Activated CD4-positive, alpha-beta memory T cell treated with anti-CD3 and anti-CD28 coated beads, Interleukin-2, amount 10 ng/mL, durations not matched to agents 7 days and 5 days (primary cell): ENCODE data around the gene DNAJB8. TPM values are rescaled to one million over a fixed set of nuclear protein-coding genes. Genes with fewer than 3 reads are reported as not detected.

ENCODE experiments used
- CTCF ChIA-PET: fragments of 350-600 bp; sonication (Branson Sonifier 250); formaldehyde crosslinking; loops from one replicate; lab custom pipeline; 2021; ENCODE audit warnings: antibody characterized with exemption, inconsistent platforms; lab: Charles Lee
- POLR2A ChIA-PET: fragments of 350-600 bp; sonication (Branson Sonifier 250); formaldehyde crosslinking; loops from one replicate; lab custom pipeline; 2021; ENCODE audit warnings: antibody characterized with exemption; lab: Charles Lee
- DNase-seq: peaks from one replicate; pipeline ENCODE4 v3.0.0-alpha.2; 2020
- H3K27ac Mint-ChIP-seq: one replicate; pipeline ENCODE4 v1.8.0; 2021; ENCODE audit warnings: mild to moderate bottlenecking, mixed read lengths
- H3K27me3 Mint-ChIP-seq: one replicate; pipeline ENCODE4 v1.8.0; 2021; ENCODE audit warnings: mixed read lengths
- H3K36me3 Mint-ChIP-seq: one replicate; pipeline ENCODE4 v1.8.0; 2021; ENCODE audit warnings: low read depth, mixed read lengths
- H3K4me1 Mint-ChIP-seq: one replicate; pipeline ENCODE4 v1.8.0; 2021; ENCODE audit warnings: mixed read lengths
- H3K4me3 Mint-ChIP-seq: one replicate; pipeline ENCODE4 v1.8.0; 2021; ENCODE audit warnings: mild to moderate bottlenecking, mixed read lengths
- H3K9me3 Mint-ChIP-seq: one replicate; pipeline ENCODE4 v1.8.0; 2021; ENCODE audit warnings: mixed read lengths
- total RNA-seq, 2 experiments: library from RNA; stranded (reverse); gene quantifications; one replicate each; pipeline ENCODE4 v1.2.3, GENCODE V29; 2021

DNAJB8 gene
- total RNA-seq, 2 experiments from 2014 or later, result not detected

DNA sequence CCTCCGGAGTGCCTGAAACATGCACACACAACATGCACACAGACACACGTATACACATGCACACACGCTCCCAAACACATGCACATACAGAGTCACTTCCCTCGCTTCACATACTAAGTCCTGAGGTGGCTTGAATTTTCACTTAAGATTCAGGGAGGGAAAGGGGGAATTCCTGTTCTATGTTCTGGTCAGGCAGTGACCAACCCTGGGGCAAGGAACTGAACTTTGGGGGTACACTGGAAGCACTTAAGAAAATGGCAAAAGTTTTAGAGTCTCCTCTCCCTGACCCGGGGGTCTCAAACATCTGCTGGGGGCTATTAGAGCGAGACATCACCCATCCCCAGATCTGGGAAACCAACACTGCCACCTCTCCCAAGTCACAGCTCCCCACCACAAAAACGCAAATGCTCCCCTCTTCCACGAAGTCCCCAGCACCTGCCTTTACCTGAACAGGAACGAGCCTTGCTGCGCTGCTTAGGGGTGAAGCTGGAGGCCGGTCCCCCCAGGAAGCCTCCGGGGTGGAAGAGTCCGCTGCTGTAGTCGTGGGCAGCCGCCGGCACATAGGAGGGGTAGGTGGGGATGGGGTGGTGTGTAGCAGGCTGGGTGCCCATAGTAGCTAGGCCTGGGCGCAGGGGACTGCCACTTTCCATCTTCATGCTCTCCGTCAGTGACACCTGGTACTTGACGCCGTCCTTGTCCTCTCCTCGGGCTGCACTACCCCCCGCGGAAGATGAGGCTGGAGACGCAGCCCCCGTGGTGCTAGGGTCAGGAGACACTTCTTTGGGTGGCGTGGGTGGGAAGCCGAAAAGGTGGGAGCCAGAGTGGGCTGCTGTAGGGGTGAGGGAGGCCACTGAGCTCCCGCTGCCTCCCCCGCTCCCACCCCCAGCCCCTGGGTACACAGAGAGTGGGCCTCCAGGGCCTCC is 18.9 kb upstream of the DNAJB8 start:
- H3K27me3 Mint-ChIP-seq, result peaks cover 71% of the 10 kb centered on the region
- H3K4me3 Mint-ChIP-seq, result no peak overlapping the region
- peaks cover 24% of the 10 kb centered on the region for H3K4me1 Mint-ChIP-seq
- H3K27ac Mint-ChIP-seq, result no peak overlapping the region
- POLR2A ChIA-PET, result interaction anchor here (1.9 kb wide), 1 partner anchor 9 kb away, joined by 5 read pairs; no protein-coding TSS in a partner anchor
- CTCF ChIA-PET, result no interaction called here
- no peaks in the 10 kb centered on the region for H3K36me3 Mint-ChIP-seq
- no peaks in the 10 kb centered on the region for H3K9me3 Mint-ChIP-seq
- DNase-seq, result no peak

DNA sequence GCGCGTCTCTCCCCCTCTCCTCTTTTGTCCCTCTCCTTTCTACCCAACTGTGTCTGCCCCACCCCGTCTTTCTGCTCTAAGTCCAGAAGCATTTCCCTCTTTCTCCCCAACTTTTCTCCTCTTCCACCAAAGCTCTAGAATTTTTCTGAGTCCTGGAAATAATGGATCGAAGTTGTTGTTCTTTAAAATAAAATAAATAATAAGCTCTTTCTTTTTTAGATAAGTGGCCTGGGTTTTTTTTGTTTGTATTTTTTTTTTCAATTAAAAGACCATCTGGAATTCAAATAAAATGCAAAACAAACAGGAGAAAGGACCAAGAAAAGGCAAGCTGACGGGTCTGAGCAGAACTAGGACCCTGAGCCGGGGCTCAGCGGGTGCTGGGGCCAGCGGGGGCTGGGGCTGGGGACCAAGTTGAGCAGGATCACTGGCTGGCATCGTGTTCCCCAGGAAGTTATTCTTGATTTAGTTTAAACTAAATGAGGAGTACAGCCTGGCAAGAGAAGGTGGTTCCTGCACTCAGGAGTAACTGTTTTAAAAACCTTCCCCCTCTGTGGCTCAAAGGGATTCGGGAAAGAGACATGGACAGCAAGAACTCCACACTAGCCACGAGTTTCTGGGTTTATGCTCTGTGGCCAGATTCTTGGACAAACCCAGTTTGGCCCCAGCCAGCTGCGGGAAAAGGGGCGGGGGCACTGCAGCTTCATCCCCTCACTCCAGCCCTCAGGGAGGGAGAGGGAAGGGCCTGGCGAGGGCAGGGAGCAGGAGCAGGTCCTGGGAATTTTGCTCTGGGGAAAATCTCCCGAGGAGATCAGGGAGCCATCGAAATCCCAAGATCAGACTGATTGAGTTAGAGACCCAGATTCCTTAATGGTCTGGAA is 18.0 kb upstream of the DNAJB8 start:
- CTCF ChIA-PET, result no interaction called here
- Mint-ChIP-seq H3K9me3 (no peaks in the 10 kb centered on the region), H3K4me3 (no peak overlapping the region), H3K27ac (no peak overlapping the region), H3K4me1 (peaks cover 19% of the 10 kb centered on the region), H3K27me3 (peaks cover 66% of the 10 kb centered on the region), H3K36me3 (no peaks in the 10 kb centered on the region)
- POLR2A ChIA-PET, result interaction anchor here (1.0 to 1.9 kb wide), 2 partner anchors 9 to 13 kb away, joined by 3 to 5 read pairs; no protein-coding TSS in a partner anchor
- no peak for DNase-seq

DNA sequence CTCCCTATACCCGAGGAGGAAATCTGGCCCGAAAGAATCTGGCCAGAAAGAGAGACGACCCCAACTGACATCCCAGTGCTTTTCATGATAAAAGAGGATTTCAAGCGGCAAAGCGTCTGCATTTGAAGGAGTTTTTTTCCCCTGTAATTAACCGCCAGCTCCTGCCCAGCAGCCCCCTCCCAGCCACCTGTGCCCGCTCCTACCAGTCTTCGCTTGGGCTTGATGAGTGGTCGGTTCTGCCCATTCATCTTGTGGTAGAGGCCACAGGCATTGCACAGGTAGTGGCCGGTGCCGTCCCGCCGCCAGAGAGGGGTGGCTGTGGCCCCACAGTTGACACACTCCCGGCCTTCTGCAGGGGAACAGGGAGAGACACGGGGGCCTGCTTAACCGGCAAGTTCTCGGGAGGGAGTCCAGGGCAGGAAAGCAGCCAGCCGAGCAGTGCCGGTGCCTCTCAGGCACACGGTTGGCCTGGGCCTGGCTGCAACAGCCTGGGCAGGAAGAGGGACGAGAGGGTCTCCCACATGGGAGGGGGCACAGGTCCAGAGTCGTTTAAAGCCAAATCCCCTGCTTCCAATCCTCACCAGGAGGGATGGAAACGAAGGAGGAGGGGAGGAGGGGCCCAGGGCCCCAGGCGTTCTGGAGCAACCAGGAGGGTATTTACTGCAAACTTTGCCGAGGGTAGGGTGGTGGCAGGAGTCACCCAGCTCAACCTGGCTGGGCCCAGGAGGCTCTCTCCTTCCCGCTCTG is 17.1 kb upstream of the DNAJB8 start:
- ChIA-PET POLR2A (interaction anchor here (1.0 to 1.9 kb wide), 2 partner anchors 8 to 13 kb away, joined by 3 to 5 read pairs; no protein-coding TSS in a partner anchor), CTCF (no interaction called here)
- Mint-ChIP-seq H3K36me3 (no peaks in the 10 kb centered on the region), H3K4me1 (peaks cover 18% of the 10 kb centered on the region), H3K27ac (no peak overlapping the region), H3K4me3 (no peak overlapping the region), H3K27me3 (peaks cover 67% of the 10 kb centered on the region), H3K9me3 (no peaks in the 10 kb centered on the region)
- DNase-seq, result no peak

DNA sequence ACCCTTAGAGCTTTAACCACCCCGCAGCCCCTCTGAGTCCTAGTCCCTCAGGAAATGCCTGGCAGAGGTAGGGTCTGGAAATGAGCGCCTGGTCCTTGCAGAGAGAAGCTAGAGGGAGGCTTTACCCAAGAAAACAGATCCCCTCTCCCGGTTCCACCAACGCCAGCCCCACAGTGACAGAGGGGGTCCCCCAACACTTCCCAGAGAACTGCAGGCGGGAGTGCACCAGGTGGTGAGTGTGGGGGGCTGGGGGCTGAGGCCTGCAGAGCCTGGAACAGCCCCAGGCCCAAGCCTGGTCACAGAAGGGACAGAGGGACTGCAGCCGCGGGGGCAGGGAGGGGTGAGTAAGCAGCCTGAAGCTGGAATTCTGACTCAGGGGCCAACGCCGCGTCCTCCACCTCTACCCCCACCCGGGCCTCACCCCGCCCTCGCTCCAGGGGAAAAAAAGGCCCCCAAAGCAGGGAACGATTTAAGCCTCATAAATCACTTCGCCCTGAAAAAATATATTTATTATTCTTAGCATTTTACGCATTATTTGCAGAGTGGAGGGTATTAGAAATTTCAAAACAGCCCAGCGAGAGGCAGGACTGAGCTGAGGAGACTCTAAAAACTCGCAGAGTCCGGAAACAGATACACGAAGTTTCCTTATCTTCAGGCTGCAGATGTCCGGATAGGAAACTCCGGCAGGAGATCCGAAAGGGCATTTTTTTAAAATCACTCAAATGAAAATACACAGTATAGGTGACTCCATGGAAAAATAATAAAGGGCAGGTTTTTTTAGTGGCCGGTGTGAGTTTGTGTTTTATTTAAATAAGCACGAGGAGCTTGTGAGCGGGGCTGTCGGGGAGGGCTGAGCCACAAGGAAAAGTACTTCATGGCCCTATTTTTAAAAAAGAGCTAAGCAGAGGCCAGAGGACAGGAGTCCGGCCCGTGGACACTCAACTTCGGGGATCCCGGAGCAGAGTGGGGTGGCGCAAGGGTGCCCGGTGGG is 16.3 kb upstream of the DNAJB8 start:
- H3K9me3 Mint-ChIP-seq, result no peaks in the 10 kb centered on the region
- H3K36me3 Mint-ChIP-seq, result no peaks in the 10 kb centered on the region
- H3K4me3 Mint-ChIP-seq, result no peak overlapping the region
- H3K27ac Mint-ChIP-seq, result no peak overlapping the region
- CTCF ChIA-PET, result no interaction called here
- POLR2A ChIA-PET, result no interaction called here
- no peak for DNase-seq
- H3K27me3 Mint-ChIP-seq, result peaks cover 70% of the 10 kb centered on the region
- peaks cover 15% of the 10 kb centered on the region for H3K4me1 Mint-ChIP-seq

DNA sequence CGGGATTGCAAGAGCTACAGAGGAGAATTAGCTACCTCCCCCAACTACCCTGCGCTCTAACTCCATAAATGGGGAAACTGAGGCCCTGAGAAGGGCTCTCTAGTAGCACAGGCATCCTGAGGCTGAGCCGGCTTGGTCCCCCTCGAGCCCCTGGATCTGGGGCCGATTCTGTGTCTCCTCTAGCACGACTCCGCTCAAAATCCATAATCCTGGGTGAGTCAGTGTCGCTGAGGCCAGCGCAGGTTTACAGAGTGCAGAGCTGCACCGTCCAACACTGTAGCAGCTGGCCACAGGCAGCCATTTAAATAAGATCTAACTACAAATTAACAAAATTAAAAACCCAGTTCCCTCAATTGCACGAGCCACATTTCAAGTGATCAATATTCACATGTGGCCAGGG is 15.5 kb upstream of the DNAJB8 start:
- Mint-ChIP-seq H3K9me3 (no peaks in the 10 kb centered on the region), H3K36me3 (no peaks in the 10 kb centered on the region), H3K27me3 (peaks cover 70% of the 10 kb centered on the region), H3K4me3 (no peak overlapping the region), H3K27ac (no peak overlapping the region), H3K4me1 (peaks cover 12% of the 10 kb centered on the region)
- no peak for DNase-seq
- CTCF ChIA-PET, result no interaction called here
- POLR2A ChIA-PET, result no interaction called here

DNA sequence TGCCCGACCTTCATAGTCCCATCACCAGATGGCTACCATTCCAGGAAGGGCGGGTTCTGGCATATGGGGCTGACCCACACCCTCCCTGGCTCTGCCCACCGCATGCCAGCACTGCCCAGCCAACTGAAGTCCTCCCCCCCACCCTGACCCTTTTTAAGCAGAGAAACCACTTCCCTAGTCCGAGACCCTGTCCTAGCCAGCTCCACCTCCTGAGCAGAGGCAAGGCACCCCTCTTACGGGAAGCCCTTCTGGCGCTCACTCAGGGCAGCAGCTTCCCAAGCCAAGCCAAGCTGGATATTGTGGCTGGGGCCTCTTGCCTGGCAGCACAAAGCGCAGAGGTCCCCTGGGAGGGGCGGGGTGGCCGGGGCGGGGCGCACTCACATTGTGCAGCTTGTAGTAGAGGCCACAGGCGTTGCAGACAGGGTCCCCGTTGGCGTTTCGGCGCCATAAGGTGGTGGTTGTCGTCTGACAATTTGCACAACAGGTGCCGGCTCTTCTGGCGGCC is 14.8 kb upstream of the DNAJB8 start:
- DNase-seq, result no peak
- H3K27ac Mint-ChIP-seq, result no peak overlapping the region
- CTCF ChIA-PET, result no interaction called here
- H3K27me3 Mint-ChIP-seq, result peaks cover 64% of the 10 kb centered on the region
- no peaks in the 10 kb centered on the region for H3K9me3 Mint-ChIP-seq
- H3K4me1 Mint-ChIP-seq, result peaks cover 10% of the 10 kb centered on the region
- POLR2A ChIA-PET, result no interaction called here
- no peak overlapping the region for H3K4me3 Mint-ChIP-seq
- H3K36me3 Mint-ChIP-seq, result no peaks in the 10 kb centered on the region

DNA sequence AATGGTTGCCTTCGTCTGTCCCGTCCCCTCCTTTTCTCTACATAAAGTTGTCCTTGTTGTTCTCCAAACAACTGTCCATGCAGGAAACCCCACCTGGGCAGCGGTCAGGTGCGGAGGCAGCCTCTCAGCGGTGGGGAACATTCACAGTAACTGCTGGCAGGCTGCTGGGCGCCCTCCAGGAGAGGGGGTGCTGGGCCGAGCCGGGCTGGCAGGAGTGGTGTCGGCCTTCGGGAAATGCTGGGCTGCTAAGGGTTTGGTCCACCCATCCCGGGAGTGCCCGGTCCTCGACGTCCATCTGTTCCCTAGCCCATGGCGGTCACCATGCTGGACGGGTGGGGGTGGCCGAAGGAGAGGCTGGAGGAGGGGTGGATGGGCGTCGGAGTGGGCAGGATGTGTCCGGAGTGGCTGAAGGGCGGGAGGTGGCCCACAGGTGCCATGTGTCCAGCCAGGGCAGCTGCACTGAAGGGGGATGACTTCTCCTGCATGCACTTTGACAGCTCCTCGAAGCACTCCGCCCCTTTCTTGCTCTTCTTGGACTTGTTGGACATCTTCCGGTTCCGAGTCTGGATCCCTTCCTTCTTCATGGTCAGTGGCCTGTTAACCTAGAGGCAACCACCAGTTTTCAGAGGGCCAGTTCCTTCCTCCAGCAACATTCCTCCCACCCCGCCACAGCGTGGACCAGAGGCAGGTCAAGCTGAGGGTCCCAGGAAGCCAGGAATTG is 14.2 kb upstream of the DNAJB8 start:
- DNase-seq, result no peak
- ChIA-PET CTCF (no interaction called here), POLR2A (no interaction called here)
- Mint-ChIP-seq H3K4me1 (peaks cover 6% of the 10 kb centered on the region), H3K9me3 (no peaks in the 10 kb centered on the region), H3K4me3 (no peak overlapping the region), H3K27ac (no peak overlapping the region), H3K36me3 (no peaks in the 10 kb centered on the region), H3K27me3 (peaks cover 60% of the 10 kb centered on the region)

DNA sequence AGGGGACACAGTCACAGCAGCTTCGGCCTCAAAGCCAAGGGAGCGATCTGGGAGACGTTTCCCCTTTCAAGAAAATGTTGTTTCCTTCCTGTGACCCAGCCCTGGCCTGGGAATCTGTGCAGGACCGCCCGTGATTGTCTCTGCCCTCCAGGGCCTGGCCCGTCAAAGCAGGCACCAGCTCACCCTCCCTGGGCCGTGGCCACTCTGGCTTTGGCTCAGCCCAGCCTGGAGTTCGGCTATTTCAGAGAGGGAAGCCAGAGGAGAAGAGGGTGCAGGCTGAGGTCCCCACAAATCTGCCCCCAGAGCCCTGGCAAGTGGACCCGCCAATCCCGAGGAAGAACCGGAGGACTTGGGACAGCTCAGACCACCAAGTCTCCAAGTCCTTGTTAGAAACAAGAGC is 13.6 kb upstream of the DNAJB8 start:
- POLR2A ChIA-PET, result no interaction called here
- no peaks in the 10 kb centered on the region for H3K36me3 Mint-ChIP-seq
- CTCF ChIA-PET, result no interaction called here
- no peak overlapping the region for H3K4me3 Mint-ChIP-seq
- DNase-seq, result no peak
- H3K27ac Mint-ChIP-seq, result no peak overlapping the region
- no peaks in the 10 kb centered on the region for H3K9me3 Mint-ChIP-seq
- H3K4me1 Mint-ChIP-seq, result peaks cover 6% of the 10 kb centered on the region
- peaks cover 54% of the 10 kb centered on the region for H3K27me3 Mint-ChIP-seq

DNA sequence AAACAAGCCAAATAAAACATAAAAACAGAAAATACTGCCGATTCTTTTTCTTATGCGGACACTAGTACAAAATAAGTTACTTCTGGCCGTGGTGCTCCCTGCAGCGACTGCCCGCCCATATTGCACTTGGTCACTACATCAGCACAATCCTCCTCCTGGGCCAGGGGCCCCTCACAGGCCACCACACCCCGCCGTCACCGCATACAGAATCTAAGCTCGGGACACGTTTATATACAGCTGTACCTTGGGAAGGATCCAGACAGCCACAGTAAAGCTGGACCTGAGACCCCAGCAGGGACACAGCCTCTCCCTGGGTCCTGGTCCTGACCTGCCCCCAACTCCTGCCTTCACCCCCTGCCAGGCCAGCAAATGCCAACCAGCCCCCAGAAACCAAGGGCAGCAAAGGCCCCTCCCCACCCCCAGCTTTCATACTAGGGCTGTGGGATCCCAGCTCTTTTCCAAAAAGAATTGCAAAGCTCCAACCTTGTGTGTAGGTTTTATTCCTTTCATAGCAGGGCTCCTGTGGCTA is 12.9 kb upstream of the DNAJB8 start:
- Mint-ChIP-seq H3K36me3 (no peaks in the 10 kb centered on the region), H3K4me3 (no peak overlapping the region), H3K27ac (no peak overlapping the region), H3K4me1 (peaks cover 6% of the 10 kb centered on the region), H3K9me3 (no peaks in the 10 kb centered on the region), H3K27me3 (peaks cover 52% of the 10 kb centered on the region)
- CTCF ChIA-PET, result no interaction called here
- POLR2A ChIA-PET, result no interaction called here
- no peak for DNase-seq

DNA sequence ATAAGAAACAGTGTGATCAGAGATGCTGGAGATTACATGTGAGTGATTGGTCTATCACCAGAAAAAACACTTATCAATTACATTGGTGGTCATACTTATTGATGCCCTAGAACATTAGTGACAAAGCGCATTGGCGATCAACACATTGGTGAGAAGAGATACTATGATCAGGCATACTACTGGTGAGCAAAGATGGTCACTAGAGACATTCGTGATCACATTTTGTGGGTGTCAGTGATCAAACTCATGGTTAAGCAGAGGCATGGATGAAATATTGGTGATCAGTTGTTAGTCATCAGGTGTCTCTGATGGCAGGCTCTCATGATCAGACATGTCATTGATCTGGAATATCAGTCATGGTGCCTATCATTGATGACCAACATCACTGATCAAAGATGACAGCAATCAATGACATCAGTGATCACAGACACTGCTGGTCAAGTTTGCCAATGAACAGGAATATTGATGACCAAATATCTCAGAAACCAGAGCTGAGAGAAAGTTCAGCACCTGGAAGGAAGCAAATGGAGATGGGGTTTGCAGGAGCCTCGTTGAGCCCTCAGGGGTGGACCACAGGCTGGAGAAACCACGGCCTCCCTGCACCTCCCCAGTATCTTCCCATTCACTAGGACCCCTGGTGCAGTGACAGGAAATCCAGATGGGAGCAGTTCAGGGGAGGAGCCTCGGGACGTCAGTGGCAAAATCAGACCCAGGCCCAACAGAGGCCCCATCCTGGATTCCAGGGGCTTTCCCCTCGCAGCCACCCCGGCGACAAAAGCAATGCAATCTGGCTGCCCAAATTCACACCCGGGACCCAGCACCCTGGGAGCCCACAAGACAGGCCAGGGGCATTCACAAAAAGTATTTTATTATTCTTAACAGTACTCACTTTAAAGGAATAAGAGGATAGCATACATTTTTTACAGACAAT is 12.2 kb upstream of the DNAJB8 start:
- CTCF ChIA-PET, result no interaction called here
- no peak for DNase-seq
- Mint-ChIP-seq H3K4me1 (peaks cover 5% of the 10 kb centered on the region), H3K27me3 (peaks cover 48% of the 10 kb centered on the region), H3K27ac (no peak overlapping the region), H3K9me3 (no peaks in the 10 kb centered on the region), H3K4me3 (no peak overlapping the region), H3K36me3 (no peaks in the 10 kb centered on the region)
- POLR2A ChIA-PET, result no interaction called here
